Neural cell (in vitro differentiated cells): ENCODE data around the gene EEF2K.

Experiments used
- EP300 ChIP-seq: fragments of 450-650 bp; conservative IDR thresholded peaks from 2 replicates; pipeline ENCODE4 v1.6.1; 2014; ENCODE audit warnings: antibody characterized with exemption, mild to moderate bottlenecking, moderate library complexity; ENCODE audit not compliant: poor library complexity, severe bottlenecking
- EZH2 ChIP-seq: fragments of 200-600, 300-800 bp; shearing (Covaris generic), sonication (generic); IDR thresholded peaks from 2 replicates; pipeline ENCODE4 v1.6.1; 2014; ENCODE audit warnings: antibody characterized with exemption, low read length, borderline replicate concordance, mild to moderate bottlenecking; ENCODE audit not compliant: insufficient read depth, poor library complexity, severe bottlenecking
- MXI1 ChIP-seq: fragments of 450-650 bp; conservative IDR thresholded peaks from 2 replicates; pipeline ENCODE4 v1.6.1; 2014; ENCODE audit warnings: antibody characterized with exemption, mild to moderate bottlenecking; ENCODE audit not compliant: poor library complexity, severe bottlenecking
- POLR2AphosphoS5 ChIP-seq: IDR thresholded peaks from 2 replicates; pipeline ENCODE4 v1.6.1; 2012
- RAD21 ChIP-seq: fragments of 450-650 bp; conservative IDR thresholded peaks from 2 replicates; pipeline ENCODE4 v1.6.1; 2014; ENCODE audit warnings: antibody characterized with exemption, mild to moderate bottlenecking, moderate library complexity
- SMC3 ChIP-seq: fragments of 450-650 bp; conservative IDR thresholded peaks from 2 replicates; pipeline ENCODE4 v1.6.1; 2014; ENCODE audit warnings: antibody characterized with exemption, mild to moderate bottlenecking, moderate library complexity; ENCODE audit not compliant: poor library complexity
- TAF1 ChIP-seq: IDR thresholded peaks from 2 replicates; pipeline ENCODE4 v1.6.1; 2012; ENCODE audit warnings: low read depth
- TF ChIP-seq, protein P1 (sequence below): fragments of 450-650 bp; IDR thresholded peaks from 2 replicates; pipeline ENCODE4 v1.5.1; 2014; ENCODE audit warnings: antibody characterized with exemption, mild to moderate bottlenecking, moderate library complexity; ENCODE audit not compliant: poor library complexity, severe bottlenecking
- TF ChIP-seq, protein P2 (sequence below): IDR thresholded peaks from 2 replicates; pipeline ENCODE4 v1.6.1; 2012; ENCODE audit warnings: borderline replicate concordance

DNA sequence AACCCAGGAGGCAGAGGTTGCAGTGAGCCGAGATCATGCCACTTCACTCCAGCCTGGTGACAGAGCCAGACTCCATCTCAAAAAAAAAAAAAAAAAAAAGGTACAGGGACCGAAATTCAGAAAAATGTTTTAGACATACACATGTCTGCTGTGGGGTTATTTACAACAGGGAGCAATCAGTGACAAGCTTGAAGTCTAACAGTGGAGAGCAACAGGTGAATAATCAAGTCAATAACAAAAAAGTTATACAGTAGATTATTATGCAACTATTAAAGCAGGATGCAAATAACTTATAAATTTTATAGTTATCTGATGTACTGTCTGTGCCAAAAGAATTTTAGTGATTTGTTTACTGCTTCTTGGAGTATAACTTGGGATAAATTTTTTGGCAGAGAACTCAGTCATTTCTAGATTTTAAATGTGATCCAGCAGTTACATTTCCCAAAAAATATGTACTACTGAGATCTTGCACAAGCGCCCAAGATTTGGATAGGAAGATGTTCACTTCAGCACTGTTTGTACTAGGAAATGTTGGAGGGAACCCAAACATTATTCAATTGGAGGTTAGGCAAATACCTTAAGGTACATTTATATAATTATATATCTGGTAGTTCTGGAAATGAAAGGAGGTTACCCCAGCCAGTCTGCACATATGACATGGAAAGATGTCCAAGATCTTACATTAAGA lies 34.1 kb downstream of the EEF2K start:
- TF ChIP-seq, protein P1, sequence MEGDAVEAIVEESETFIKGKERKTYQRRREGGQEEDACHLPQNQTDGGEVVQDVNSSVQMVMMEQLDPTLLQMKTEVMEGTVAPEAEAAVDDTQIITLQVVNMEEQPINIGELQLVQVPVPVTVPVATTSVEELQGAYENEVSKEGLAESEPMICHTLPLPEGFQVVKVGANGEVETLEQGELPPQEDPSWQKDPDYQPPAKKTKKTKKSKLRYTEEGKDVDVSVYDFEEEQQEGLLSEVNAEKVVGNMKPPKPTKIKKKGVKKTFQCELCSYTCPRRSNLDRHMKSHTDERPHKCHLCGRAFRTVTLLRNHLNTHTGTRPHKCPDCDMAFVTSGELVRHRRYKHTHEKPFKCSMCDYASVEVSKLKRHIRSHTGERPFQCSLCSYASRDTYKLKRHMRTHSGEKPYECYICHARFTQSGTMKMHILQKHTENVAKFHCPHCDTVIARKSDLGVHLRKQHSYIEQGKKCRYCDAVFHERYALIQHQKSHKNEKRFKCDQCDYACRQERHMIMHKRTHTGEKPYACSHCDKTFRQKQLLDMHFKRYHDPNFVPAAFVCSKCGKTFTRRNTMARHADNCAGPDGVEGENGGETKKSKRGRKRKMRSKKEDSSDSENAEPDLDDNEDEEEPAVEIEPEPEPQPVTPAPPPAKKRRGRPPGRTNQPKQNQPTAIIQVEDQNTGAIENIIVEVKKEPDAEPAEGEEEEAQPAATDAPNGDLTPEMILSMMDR, result no peak
- TF ChIP-seq, protein P2, sequence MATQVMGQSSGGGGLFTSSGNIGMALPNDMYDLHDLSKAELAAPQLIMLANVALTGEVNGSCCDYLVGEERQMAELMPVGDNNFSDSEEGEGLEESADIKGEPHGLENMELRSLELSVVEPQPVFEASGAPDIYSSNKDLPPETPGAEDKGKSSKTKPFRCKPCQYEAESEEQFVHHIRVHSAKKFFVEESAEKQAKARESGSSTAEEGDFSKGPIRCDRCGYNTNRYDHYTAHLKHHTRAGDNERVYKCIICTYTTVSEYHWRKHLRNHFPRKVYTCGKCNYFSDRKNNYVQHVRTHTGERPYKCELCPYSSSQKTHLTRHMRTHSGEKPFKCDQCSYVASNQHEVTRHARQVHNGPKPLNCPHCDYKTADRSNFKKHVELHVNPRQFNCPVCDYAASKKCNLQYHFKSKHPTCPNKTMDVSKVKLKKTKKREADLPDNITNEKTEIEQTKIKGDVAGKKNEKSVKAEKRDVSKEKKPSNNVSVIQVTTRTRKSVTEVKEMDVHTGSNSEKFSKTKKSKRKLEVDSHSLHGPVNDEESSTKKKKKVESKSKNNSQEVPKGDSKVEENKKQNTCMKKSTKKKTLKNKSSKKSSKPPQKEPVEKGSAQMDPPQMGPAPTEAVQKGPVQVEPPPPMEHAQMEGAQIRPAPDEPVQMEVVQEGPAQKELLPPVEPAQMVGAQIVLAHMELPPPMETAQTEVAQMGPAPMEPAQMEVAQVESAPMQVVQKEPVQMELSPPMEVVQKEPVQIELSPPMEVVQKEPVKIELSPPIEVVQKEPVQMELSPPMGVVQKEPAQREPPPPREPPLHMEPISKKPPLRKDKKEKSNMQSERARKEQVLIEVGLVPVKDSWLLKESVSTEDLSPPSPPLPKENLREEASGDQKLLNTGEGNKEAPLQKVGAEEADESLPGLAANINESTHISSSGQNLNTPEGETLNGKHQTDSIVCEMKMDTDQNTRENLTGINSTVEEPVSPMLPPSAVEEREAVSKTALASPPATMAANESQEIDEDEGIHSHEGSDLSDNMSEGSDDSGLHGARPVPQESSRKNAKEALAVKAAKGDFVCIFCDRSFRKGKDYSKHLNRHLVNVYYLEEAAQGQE, result no peak
- TF ChIP-seq POLR2AphosphoS5 (no peak), SMC3 (no peak), EP300 (no peak), RAD21 (no peak), EZH2 (no peak), TAF1 (no peak), MXI1 (no peak)
